HG02870 (cell line): ENCODE measurements around the gene LY86.
A peak's percentile ranks its signal among the peaks of the same experiment; 100 is the strongest.

Experiments
- ATAC-seq: cut with Tn5 transposase; IDR thresholded peaks from one replicate; pipeline ENCODE4 v1.9.1; 2021; ENCODE audit warnings: mild to moderate bottlenecking, moderate library complexity; ENCODE audit not compliant: unreplicated experiment

The LY86 gene

DNA sequence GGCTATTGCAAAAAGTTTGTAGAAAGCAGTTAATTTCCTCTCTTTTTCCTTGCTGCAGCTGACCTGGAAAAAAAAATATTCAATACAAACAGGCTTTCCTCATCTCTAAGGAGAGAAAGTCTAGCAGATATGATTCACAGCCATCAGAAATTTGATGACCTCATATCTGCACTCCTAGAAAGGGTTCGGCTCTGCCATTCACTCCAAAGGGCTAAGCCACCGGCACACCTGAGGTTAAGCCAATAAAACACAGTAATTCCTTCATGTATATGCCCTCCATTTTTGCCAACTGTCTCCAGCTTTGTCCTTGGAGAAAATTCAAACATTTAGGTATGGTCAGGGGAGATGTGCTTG is 18.7 kb upstream of the LY86 start:
- no peak for ATAC-seq

DNA sequence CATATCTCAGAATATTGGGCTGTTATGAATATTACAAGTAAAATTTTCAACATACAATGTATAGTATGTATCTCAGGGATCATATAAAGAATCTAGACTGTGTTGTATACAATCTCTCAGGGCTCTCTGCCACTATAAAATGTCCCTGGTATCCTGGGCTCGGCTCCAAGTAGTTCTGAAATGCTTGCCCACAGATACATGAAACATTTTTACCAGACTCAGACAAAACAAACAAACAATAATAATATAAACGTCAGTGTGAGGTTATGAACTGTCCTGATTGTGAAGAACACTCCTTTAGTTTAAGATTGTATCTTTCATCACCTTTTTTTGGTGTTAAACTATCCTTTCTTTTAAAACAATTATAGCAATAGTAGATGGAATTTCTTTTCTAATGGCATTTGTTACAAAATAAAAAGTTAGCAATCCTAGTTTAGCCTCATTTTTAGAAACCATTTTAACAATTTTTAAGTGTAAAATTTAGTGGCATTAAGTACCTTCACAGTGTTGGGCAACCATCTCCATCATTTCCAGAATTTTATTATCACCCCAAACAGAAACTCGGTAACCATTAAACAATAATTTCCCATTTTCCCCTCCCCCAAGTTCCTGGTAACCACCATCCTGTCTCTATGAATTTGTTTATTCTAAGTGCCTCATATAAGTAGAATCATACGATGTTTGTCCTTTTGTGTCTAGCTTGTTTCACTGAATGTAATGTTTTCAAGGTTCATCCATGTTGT is 17.4 kb upstream of the LY86 start:
- no peak for ATAC-seq

DNA sequence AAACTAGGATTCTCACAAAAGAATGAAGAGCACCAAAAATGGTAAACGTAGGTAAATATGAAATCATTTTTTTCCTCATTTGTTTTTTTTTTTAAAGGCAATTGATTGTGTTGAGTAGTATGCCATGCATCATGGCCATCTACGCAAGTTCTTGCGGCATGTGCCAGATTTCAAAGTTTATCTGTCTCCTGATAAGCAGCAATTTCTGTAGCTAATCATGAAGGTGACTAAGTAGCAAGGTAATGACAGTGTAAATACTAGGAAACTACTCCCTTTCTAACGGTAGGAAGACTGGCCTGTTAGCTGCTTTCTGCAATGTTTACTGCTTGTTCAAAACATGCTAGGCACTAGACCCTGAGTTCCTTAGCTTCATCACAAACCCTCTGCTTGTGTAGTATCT is 13.4 kb upstream of the LY86 start:
- ATAC-seq, result no peak

DNA sequence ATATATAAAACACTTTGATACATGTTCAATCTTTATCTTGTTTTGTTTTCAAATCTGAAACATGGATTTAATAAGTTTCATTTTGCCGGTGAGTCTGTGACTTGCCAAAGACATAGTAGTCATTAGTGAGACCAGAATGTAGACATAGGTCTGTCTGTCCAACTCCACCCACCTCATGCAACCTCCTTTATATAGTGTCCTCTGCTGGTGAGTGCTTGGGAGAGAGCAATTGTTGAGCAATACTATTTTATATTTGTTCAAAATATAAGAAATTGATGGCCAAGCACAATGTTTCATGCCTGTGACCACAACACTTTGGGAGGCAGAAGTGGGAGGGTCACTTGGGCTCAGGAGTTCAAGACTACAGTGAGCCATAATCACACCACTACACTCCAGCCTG is 10.8 kb upstream of the LY86 start:
- ATAC-seq, result no peak

DNA sequence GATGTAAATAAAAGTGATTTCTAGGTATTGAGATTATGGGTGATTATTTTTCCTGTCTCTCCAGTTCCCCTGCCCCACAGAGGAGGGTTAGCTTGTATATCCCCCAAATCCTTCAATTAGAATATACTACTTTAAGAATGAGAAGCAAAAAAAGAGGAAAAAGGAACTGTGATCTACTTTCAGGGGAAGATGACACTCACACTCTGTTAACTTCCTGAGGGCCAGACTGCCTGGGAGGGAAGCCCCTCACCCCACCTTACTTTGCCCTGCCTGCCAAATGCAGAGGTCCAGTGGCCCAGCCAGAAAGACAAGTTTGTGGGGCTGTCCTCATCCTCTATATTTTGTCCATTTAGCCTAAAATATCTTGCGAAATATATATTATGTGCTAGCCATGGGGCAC is 9.2 kb upstream of the LY86 start:
- no peak for ATAC-seq

DNA sequence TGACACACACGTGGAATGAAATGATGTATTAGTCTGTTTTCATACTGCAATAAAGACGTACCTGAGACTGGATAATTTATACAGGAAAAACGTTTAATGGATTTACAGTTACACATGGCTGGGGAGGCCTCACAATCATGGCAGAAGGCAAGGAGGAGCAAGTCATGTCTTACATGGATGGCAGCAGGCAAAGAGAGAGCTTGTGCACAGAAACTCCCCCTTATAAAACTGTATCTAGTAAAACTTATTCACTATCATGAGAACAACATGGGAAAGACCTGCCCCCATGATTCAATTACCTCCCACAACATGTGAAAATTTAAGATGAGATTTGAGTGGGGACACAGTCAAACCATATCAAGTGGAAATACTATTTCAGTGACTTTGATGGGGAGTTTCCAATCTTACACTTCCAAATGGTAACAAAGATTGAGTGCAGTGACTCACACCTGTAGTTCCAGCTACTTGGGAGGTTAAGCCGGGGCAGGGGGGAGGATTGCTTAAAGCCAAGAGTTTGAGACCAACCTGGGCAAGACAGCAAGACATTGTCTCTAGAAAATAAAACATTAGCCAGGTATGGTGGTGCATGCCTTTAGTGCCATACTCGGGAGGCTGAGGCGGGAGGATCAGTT is 8.2 kb upstream of the LY86 start:
- no peak for ATAC-seq

DNA sequence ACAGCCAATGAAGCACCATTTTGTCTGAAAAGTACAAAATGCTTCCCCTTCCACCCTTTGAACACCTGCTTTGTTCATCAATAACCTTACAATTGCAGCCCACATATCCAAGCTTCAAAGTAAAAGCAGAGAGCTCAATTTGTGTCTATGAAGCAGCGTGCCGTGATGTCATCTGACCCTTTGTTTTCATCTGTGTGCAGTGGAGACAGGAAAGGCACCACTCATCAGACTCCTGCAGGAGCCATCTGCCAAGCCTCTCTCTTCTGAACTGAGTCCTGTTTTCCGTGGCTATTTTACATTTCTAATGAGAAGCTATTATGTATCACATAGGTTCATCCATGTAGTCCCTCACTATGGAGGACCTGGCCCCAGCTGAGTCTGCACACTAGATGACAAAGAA is 7.5 kb upstream of the LY86 start:
- no peak for ATAC-seq

DNA sequence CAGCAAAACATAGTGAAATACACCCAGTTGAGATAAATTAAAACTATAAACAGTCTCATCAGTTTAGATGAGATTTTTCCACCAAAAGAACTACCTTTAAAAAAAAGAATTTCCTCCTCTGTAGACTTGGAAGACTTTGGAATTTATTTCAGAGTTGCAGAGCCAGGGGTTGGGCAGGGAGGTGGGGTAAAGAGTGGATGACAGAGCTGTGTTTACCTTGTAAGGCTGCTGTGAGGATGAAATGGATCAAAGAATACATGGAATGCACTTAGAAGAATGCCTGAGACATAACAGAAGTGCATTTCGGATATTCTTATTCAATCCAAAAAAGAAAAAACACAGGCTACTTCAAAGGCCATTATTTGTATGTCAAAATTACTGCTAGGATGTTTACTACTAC is 6.4 kb upstream of the LY86 start:
- no peak for ATAC-seq

DNA sequence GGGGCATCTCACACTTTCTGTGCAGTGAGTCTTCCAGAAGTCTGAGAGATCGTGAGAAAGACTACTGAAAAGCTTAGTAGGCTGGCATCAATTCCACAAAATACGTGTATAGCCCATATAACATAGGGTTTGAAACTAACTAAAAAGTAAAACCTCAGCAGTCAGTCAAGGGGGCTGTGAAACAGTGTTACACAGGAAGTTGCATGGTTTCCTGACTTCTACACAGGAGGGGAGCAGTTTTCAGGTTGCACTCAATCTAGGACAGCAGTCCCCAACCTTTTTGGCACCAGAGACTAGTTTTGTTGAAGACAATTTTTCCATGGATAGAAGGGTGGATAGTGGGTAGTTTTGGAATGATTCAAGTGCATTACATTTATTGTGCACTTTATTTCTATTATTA is 4.7 kb upstream of the LY86 start:
- ATAC-seq, result no peak

DNA sequence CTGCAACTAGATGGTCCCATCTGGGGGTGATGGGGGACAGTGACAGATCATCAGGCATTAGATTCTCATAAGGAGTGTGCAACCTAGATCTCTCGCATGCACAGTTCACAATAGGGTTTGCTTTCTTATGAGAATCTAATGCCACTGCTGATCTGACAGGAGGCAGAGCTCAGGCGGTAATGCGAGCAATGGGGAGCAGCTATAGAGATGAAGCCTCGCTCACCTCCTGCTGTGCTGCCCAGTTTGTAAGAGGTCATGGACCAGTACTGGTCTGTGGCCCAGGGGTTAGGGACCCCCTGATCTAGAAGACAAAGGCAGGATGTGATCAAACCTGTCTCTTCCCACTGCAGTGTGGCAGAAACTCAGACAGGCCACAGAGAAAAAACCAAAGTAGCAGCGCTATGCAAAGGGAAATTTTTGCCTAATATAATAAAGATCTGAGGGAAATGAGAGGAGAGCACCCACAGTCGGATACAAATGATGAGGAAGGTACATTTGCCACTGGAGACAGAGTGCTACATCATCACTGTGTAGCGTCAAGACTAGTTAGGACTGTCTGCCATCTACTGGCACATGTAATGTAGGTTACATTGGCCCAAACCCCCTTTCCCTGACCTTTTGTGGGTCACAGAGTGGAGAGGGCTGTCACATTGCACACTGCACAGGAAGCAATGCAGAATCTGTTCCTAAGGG is 4.1 kb upstream of the LY86 start:
- no peak for ATAC-seq

DNA sequence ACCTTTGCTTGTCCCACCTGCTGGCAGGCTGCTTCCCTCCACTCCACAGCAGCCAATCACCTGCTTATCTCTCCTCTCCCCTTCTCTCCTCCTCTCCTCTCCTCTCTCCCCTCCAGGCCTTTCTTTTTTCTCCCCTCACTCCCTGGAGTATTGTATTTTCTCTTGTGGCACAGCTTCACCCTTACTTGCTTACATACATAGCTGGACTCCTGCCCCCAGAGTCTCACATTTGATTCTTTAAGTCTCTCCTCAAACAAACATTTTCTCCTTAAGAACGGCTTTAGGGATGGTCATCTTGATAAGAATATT is 3.6 kb upstream of the LY86 start:
- ATAC-seq, result no peak

DNA sequence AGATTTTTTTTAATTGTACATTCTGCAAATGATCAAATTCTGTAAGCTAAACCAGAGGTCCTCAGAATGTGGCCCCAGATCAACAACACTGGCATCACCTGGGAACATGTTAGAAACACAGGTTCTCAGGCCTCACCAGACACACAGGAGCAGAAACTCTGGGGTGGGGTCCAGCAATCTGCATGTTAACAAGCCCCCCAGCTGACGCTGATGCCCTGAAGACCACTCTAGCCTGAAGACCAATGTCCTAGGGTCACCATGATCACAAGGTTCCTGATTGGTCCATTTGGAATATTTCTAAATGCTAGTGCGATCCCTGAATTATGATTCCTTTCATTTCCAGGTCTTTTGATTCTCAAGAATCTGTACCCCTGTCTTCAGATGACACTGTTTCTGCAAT is 2.4 kb upstream of the LY86 start:
- ATAC-seq, result no peak

DNA sequence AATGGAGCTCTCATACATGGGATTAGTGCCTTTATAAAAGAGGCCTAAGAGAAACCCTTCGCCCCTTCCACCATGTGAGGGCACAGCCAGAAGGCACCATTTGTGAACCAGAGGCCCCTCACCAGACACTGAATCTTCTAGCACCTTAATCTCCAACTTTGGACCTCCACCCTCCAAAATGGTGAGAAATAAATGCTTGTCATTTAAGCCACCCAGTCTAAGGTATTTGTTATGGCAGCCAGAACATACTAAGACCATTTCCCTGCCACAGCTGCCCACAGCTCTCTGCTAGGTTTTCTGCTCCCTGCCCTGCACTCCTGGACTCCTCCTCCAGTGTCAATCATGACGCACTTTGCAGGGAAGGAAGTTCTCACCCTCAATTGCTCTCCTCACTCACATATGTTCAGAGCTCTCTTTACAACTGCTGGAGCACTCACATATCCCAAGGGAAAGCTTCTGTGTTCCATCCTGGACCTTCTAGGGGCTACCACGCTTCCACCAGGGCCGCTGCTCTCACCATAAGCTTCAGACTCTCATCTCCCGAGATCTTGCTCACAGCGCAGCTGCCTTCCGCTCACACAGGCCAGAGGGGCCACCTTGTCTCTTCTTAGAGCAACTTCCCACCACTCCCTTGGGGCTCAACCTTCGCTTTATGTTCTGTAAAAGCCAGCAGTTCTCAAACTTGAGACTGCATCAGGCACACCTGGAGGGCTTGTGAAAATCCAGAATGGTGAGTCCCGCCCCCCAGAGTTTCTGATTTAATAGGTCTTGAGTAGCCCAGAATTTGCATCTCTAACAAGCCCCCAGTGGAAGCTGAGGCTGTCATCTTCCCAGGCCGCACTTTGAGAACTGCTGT is 1.6 kb upstream of the LY86 start:
- ATAC-seq, result peak; percentile 41

DNA sequence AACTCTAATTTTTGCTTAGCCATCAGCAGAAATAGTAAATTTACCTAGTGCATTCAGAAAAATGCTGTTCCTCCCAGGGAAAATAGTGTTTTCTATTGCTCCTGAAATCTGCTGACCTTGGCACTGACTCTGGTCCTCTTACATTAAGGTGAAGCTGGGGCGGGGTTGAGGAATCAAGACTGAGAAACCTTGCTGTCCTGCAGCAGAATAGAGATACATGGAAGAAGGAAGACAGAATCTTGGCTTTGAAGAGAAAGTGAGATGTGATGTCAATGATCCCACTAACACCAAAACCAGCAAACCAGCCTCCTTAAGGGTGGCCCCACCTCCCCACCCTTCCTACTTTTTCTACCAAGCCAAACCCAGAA is 840 bp upstream of the LY86 start:
- ATAC-seq, result no peak

DNA sequence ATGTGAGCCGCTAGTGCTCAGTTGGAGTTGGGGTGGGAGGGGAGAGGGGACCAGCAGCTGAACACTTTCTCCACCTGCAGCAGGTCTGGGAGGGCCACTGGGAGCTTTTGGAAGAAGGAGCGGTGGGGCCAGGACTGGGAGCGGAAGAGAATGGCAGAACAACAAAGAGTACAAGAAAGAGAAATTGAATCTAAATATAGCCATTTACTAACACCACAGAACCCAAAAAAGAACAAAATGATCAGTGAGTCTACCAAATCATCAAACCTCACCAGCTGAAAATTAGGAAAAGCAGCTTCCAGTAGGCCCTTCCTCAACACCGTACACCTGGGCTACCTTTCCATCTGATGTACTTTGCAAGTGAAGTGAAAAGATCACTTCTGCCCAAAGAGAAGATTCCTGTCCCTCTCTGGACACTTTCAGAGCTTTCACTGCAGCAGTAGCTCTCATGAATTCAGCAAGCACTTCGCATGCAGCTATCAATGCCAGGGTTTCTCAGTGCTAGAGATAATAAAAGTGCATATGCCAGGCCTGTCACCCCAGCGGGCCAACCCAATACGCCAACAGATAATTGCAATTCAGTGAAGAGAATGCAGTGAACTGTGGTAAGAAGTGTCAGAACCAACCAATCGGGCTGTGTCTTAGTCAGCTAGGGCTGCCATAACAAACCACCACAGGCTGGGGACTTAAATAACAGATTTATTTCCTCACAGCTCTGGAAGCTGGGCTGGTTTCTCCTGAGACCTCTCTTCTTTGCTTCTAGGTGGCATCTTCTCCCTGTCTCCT is 597 bp downstream of the LY86 start:
- no peak for ATAC-seq

DNA sequence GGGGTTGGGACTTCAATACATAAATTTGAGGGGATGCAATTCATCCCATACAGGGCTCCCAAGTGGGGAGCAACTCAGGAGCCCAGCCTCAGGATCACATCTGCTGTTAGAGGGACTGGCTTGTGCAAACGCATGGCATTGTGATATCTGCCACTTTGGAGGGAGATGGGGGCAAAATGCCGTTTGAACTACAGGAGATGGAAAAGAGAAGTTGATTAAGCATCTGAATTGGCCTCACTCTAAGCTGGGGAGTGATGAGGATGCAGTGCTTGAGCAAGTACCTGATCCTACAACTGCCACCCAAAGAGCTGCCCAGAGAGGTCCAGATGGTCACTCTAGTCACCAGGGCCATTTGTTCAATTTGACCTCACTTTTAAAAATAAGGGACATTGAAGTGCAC is 2.0 kb downstream of the LY86 start:
- no peak for ATAC-seq

DNA sequence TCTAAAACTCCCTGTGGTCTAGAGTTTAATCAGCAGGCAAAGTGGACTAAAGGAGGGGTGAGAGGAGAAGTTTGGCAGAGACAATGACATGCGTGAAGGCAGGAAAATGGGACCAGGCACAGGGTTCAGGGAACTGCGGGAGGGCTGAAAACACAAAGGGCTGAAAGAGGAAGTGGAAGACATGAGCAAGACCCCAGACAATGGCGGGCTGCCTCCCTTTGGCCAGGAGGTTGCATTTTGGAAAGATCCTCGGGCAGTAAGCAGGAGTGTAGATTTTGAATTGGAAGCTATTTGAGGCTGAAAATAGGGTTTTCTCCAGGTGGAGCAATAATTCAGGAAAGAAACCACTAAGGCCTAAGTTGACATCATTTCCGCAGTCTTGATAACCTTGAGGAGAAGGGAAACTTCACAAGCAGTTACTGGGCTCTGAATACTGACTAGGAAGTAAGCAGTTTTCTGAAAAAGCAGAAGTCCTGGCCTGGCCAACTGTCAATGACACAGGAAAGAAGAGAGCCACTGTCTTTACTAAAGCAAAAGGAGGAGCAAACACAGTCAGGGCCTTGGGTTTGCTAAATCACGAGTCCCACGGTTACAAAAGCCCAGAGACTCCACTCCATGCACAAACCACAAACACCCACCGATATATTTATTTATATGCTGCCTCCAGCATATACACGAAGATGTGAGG is 3.4 kb downstream of the LY86 start:
- peak; percentile 27 for ATAC-seq

DNA sequence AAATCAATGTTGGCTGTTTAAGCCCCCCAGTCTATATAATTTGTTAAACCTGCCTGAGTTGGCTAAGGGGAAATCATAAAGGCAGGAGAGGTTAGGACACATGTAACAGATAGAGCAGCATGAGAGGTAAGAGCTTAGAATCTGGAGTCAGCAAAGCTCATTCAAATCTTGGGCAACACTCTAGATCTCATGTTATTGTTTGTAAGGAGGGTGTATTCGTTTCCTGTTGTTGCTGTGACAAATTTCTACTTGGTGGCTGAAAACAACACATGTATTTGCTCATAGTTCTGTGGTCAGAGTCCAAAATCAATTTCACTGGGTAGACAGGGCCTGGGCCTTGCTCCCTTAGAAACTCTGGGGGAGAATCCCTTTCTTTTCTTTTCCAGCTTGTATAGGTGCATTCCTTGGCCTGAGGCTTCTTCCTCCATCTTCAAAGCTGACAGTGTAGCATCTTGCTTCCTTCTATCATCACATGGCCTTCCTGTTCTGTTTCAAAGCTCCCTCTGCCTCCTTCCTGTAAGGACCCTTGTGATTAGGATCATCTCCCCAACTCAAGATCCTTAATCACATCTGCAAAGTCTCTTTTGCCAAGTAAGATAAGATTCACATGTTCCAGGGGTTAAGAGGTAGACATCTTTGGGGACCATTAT is 4.4 kb downstream of the LY86 start:
- no peak for ATAC-seq

DNA sequence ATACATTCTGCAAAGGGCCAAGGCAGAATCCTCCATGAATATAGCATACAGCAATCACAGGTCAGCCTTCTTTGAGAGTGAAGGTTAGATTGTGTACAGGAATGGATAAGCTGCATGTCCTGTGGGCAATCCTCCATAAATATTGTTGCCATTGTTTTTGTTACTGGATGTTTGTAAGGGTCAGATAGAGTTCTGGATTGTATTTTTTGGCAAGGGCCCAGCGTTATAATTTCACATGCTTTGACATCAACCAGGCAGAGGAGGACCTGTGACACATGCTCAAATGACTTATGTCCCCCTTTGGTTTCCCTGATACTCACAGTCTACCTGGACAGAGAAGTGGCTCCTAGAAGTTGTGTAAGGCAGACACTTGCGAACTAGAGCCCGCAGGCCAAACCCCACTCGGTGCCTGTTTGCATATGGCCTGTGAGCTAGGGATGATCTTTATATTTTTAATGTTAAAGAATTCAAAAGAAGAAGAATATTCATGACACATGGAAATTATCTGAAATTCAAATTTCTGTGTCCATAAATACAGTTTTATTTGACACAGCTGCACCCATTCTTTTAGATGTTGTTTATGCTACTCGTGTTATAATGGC is 5.4 kb downstream of the LY86 start:
- ATAC-seq, result no peak

DNA sequence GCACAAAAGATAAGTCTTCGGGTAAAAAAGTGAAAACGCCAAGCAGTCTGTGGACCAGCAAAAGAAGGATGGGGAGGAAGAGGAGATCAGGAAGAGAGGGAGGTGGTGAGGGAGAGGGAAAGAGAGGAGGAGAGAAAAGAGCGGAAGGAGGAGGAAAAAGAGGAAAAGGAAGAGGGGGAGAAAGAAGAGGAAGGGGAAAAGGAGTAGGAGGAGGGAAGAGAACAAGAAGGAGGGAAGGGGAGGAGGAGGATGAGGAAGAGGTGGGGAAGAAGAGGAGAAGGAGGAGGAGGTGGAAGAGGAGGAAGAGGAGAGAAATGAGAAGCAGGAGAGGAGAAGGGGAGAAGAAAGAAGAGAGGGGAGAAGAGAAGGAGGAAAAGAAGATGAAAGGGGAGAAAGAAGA is 6.5 kb downstream of the LY86 start:
- no peak for ATAC-seq
